Fibroblast of skin of left biceps (primary cell): ENCODE results near the gene OR8B8.
"Not testable (repeated sequence)": the region's sequence is repeated elsewhere in the genome, so short reads cannot be mapped to it uniquely, and the experiment has no call there.

Experiments
- DNase-seq, 2 experiments: peaks; one replicate each; pipeline ENCODE4 v3.0.0-alpha.2; 2013; ENCODE audit warnings: low read depth in 2 of 2

OR8B8 gene

GRCh38 chr11:124445646-124446150 lies at the start of gene OR8B8:
Gene OR8B8 (minus strand): TSS chr11:124445696. CDS start chr11:124441085, 4,611 bp downstream.
- no peak for DNase-seq

- DNase-seq = no peak
Observed at GRCh38 chr11:124493016-124493655, 47.6 kb upstream of the OR8B8 start.

GRCh38 chr11:124483422-124483821 lies 37.9 kb upstream of the OR8B8 start:
- no peak for DNase-seq

GRCh38 chr11:124482362-124483147 lies 37.1 kb upstream of the OR8B8 start:
- peak; percentile 38 to 41 for DNase-seq

GRCh38 chr11:124481365-124482323 lies 36.1 kb upstream of the OR8B8 start:
- DNase-seq = peak; percentile 19 to 25

- no peak for DNase-seq
Observed at GRCh38 chr11:124479561-124479960, 34.1 kb upstream of the OR8B8 start.

- no peak for DNase-seq
Observed at GRCh38 chr11:124475265-124475664, 29.8 kb upstream of the OR8B8 start.

GRCh38 chr11:124474779-124475178 lies 29.3 kb upstream of the OR8B8 start:
- DNase-seq = no peak

- no peak for DNase-seq
Observed at GRCh38 chr11:124474079-124474478, 28.6 kb upstream of the OR8B8 start.

- DNase-seq = no peak
Observed at GRCh38 chr11:124473476-124473875, 28.0 kb upstream of the OR8B8 start.

GRCh38 chr11:124470561-124471227 lies 25.2 kb upstream of the OR8B8 start:
- DNase-seq = no peak

- no peak for DNase-seq
Observed at GRCh38 chr11:124467381-124467927, 22.0 kb upstream of the OR8B8 start.

GRCh38 chr11:124465368-124465767 lies 19.9 kb upstream of the OR8B8 start:
- no peak for DNase-seq

GRCh38 chr11:124463990-124464389 lies 18.5 kb upstream of the OR8B8 start:
- DNase-seq = no peak

GRCh38 chr11:124463324-124463723 lies 17.8 kb upstream of the OR8B8 start:
- DNase-seq = no peak

GRCh38 chr11:124460459-124460858 lies 15.0 kb upstream of the OR8B8 start:
- no peak for DNase-seq

GRCh38 chr11:124459379-124459778 lies 13.9 kb upstream of the OR8B8 start:
- DNase-seq = not testable (repeated sequence)

- DNase-seq = no peak
Observed at GRCh38 chr11:124454552-124454951, 9.1 kb upstream of the OR8B8 start.

GRCh38 chr11:124446916-124447315 lies 1.4 kb upstream of the OR8B8 start:
- DNase-seq = no peak

GRCh38 chr11:124442847-124443246 lies 2.6 kb downstream of the OR8B8 start:
- DNase-seq = no peak

- DNase-seq = no peak
Observed at GRCh38 chr11:124442442-124442841, 3.1 kb downstream of the OR8B8 start.
